GM19397 (cell line): ENCODE data around the gene RPL10A.
"Not testable (repeated sequence)": the region's sequence is repeated elsewhere in the genome, so short reads cannot be mapped to it uniquely, and the experiment has no call there.

Experiments used
- ATAC-seq: cut with Tn5 transposase; IDR thresholded peaks from one replicate; pipeline ENCODE4 v1.9.1; 2021; ENCODE audit warnings: mild to moderate bottlenecking, moderate library complexity; ENCODE audit not compliant: unreplicated experiment

RPL10A gene

GRCh38 chr6:35508027-35508426 is 39.8 kb downstream of the RPL10A start:
- no peak for ATAC-seq

GRCh38 chr6:35508542-35508941 is 40.3 kb downstream of the RPL10A start:
- ATAC-seq: no peak

GRCh38 chr6:35510916-35511561 is 42.8 kb downstream of the RPL10A start:
- ATAC-seq: no peak

- ATAC-seq: no peak
These were observed 43.4 kb downstream of the RPL10A start for GRCh38 chr6:35511562-35511941.

- no peak for ATAC-seq
These were observed 43.8 kb downstream of the RPL10A start for GRCh38 chr6:35512006-35512405.

- no peak for ATAC-seq
These were observed 44.5 kb downstream of the RPL10A start, which contains the start of gene TULP1 for GRCh38 chr6:35512740-35513139. Gene TULP1 (minus strand): TSS chr6:35512896. CDS start chr6:35512858, 38 bp downstream.

- ATAC-seq: no peak
These were observed 46.4 kb downstream of the RPL10A start for GRCh38 chr6:35514587-35514986.

GRCh38 chr6:35515939-35516338 is 47.7 kb downstream of the RPL10A start:
- ATAC-seq: not testable (repeated sequence)

GRCh38 chr6:35516712-35517111 is 48.5 kb downstream of the RPL10A start:
- no peak for ATAC-seq

GRCh38 chr6:35517978-35518377 is 49.8 kb downstream of the RPL10A start:
- not testable (repeated sequence) for ATAC-seq

GRCh38 chr6:35518566-35519312 is 50.5 kb downstream of the RPL10A start:
- ATAC-seq: no peak

GRCh38 chr6:35519313-35520015 is 51.3 kb downstream of the RPL10A start:
- no peak for ATAC-seq
